ENCODE measurements around the gene MOB3B. TPM values are rescaled to one million over a fixed set of nuclear protein-coding genes. Genes with fewer than 3 reads are reported as not detected.

The MOB3B gene
- total RNA-seq, 1 donor from 2014 or later, result 10.0 TPM

- peaks cover 64% of the 10 kb centered on the region for H3K36me3 Mint-ChIP-seq (ENCODE audit: low read depth)
- TF ChIP-seq, protein P1, sequence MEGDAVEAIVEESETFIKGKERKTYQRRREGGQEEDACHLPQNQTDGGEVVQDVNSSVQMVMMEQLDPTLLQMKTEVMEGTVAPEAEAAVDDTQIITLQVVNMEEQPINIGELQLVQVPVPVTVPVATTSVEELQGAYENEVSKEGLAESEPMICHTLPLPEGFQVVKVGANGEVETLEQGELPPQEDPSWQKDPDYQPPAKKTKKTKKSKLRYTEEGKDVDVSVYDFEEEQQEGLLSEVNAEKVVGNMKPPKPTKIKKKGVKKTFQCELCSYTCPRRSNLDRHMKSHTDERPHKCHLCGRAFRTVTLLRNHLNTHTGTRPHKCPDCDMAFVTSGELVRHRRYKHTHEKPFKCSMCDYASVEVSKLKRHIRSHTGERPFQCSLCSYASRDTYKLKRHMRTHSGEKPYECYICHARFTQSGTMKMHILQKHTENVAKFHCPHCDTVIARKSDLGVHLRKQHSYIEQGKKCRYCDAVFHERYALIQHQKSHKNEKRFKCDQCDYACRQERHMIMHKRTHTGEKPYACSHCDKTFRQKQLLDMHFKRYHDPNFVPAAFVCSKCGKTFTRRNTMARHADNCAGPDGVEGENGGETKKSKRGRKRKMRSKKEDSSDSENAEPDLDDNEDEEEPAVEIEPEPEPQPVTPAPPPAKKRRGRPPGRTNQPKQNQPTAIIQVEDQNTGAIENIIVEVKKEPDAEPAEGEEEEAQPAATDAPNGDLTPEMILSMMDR (IDR thresholded peaks at IDR 0.05), result no peak
- H3K4me3 Mint-ChIP-seq, result no peak overlapping the region
- H3K27ac Mint-ChIP-seq, result no peak overlapping the region
- H3K4me1 Mint-ChIP-seq, result peaks cover 2% of the 10 kb centered on the region
- intact Hi-C loops (cut with micrococcal nuclease), result no loop called here
- no peaks in the 10 kb centered on the region for H3K9me3 Mint-ChIP-seq
- H3K27me3 Mint-ChIP-seq, result no peaks in the 10 kb centered on the region
- no peak for ATAC-seq (ENCODE audit: low read depth)
- POLR2A ChIA-PET, result no interaction called here
- no peak for DNase-seq
- CTCF ChIA-PET, result no interaction called here
These were observed 26.9 kb upstream of the MOB3B start for GRCh38 chr9:27556470-27556869.

DNA sequence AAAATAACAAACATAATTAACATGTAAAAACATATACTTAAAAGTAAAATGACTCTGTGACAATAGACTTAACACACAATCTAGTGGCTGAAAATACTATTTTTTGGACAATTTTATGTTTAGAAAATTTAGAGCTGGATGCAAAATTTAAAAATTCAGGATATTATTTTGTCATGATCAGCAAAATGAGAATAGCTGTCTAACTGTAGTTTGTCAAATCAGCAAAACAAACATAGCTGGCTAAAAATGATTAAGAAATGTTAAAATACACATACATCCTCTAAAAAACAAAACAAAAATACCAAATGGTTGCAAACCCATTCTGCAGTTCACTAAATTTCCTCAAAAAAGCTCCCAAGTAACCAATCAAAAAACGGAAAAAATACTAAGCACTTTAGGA, 25.1 kb upstream of the MOB3B start:
- Mint-ChIP-seq H3K4me1 (no peaks in the 10 kb centered on the region), H3K27ac (no peak overlapping the region), H3K27me3 (no peaks in the 10 kb centered on the region), H3K9me3 (no peaks in the 10 kb centered on the region), H3K4me3 (no peak overlapping the region), H3K36me3 (ENCODE audit: low read depth) (peaks cover 66% of the 10 kb centered on the region)
- TF ChIP-seq, protein P1 (IDR thresholded peaks at IDR 0.05), result no peak
- ATAC-seq (ENCODE audit: low read depth) (no peak), DNase-seq (no peak)
- CTCF ChIA-PET, result interaction anchor here (1.8 to 3.9 kb wide), 2 partner anchors 25 to 222 kb away, joined by 4 to 13 read pairs; partner anchors contain the start of gene MOB3B
- intact Hi-C loops (cut with micrococcal nuclease), result no loop called here
- POLR2A ChIA-PET, result no interaction called here

GRCh38 chr9:27549196-27549755, 19.7 kb upstream of the MOB3B start:
- Mint-ChIP-seq H3K36me3 (ENCODE audit: low read depth) (peaks cover 59% of the 10 kb centered on the region), H3K27ac (no peak overlapping the region), H3K4me3 (no peak overlapping the region), H3K4me1 (no peaks in the 10 kb centered on the region), H3K9me3 (no peaks in the 10 kb centered on the region), H3K27me3 (no peaks in the 10 kb centered on the region)
- TF ChIP-seq, protein P1 (IDR thresholded peaks at IDR 0.05), result no peak
- POLR2A ChIA-PET, result interaction anchor here (0.6 kb wide), 1 partner anchor 14 kb away, joined by 4 read pairs; no protein-coding TSS in a partner anchor
- no peak for DNase-seq
- intact Hi-C loops (cut with micrococcal nuclease), result loop anchor here (5.0 to 10.0 kb wide), 2 partner anchors 338 to 404 kb away; no protein-coding TSS in a partner anchor
- no peak for ATAC-seq (ENCODE audit: low read depth)
- CTCF ChIA-PET, result interaction anchor here (0.7 to 6.1 kb wide), 6 partner anchors 10 to 302 kb away, joined by 3 to 94 read pairs (median 6); partner anchors contain the start of gene MOB3B

DNA sequence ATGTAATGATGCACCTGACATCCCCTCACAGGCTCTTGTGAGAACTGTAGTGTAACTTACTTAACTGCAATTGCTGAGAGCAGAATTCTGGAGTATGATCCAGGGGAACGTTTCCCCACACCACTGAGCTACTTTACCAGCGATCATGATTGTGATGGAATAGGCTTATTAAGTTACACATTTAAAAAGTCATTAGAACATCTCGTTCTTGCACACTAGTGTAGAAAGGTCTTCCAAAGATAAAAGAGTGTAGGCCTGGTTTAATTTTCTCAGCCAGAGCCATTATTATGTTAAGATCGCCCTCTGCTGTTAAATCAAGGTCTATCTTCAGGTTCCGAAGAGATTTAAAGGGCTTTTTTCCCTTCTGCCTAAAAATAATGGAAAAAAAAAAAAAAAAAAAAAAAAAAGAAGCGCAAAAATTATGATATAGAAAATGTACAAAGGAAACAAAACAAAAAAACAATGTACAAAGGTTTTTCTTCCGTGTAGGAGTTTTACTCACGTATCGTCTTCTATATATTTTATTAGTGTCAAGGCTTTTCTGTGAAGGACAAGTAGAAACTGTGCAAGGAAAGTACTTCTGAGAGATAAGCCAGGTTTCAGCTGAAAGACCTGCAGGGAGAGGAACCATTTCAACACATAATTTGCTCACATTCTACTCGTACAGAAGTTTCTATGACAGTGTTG, 18.6 kb upstream of the MOB3B start:
- Mint-ChIP-seq H3K4me3 (no peak overlapping the region), H3K36me3 (ENCODE audit: low read depth) (peaks cover 59% of the 10 kb centered on the region), H3K27me3 (no peaks in the 10 kb centered on the region), H3K27ac (no peak overlapping the region), H3K4me1 (no peaks in the 10 kb centered on the region), H3K9me3 (no peaks in the 10 kb centered on the region)
- POLR2A ChIA-PET, result interaction anchor here (1.5 kb wide), 1 partner anchor 215 kb away, joined by 3 read pairs; no protein-coding TSS in a partner anchor
- CTCF ChIA-PET, result interaction anchor here (0.6 to 6.1 kb wide), 8 partner anchors 9 to 301 kb away, joined by 3 to 94 read pairs (median 5); partner anchors contain the start of gene MOB3B
- ATAC-seq (ENCODE audit: low read depth) (no peak), DNase-seq (no peak)
- intact Hi-C loops (cut with micrococcal nuclease), result loop anchor here (1.0 to 10.0 kb wide), 7 partner anchors 19 to 514 kb away; partner anchors contain the start of gene MOB3B
- TF ChIP-seq, protein P1 (IDR thresholded peaks at IDR 0.05), result no peak

GRCh38 chr9:27545471-27545870, 15.9 kb upstream of the MOB3B start:
- no peak for ATAC-seq (ENCODE audit: low read depth)
- POLR2A ChIA-PET, result no interaction called here
- Mint-ChIP-seq H3K27ac (no peak overlapping the region), H3K4me1 (no peaks in the 10 kb centered on the region), H3K4me3 (no peak overlapping the region), H3K9me3 (no peaks in the 10 kb centered on the region), H3K27me3 (no peaks in the 10 kb centered on the region), H3K36me3 (ENCODE audit: low read depth) (peaks cover 51% of the 10 kb centered on the region)
- no peak for DNase-seq
- intact Hi-C loops (cut with micrococcal nuclease), result loop anchor here (5.0 to 10.0 kb wide), 2 partner anchors 342 to 401 kb away; no protein-coding TSS in a partner anchor
- TF ChIP-seq, protein P1 (IDR thresholded peaks at IDR 0.05), result no peak
- CTCF ChIA-PET, result interaction anchor here (4.4 to 6.1 kb wide), 2 partner anchors 15 to 212 kb away, joined by 27 to 94 read pairs; partner anchors contain the start of gene MOB3B

Measured in activated B cell treated with CpG ODN at 0.5 μM for 24 hours (primary cell).